ENCODE results near the gene MAU2.

GRCh38 chr19:19336597-19336996 lies 16.0 kb downstream of the MAU2 start:
- TF ChIP-seq SP1 (IDR thresholded peaks at IDR 0.05; ENCODE audit: low read depth, low read length) (no peak), CTCF (IDR thresholded peaks at IDR 0.05 in 2 of 3, conservative IDR thresholded peaks at IDR 0.05 in 1 of 3; ENCODE audit: control insufficient read depth in 2 of 3, extremely low read depth in 1 of 3, insufficient read depth in 1 of 3, low read depth in 3 of 3, low read length in 3 of 3) (no peak), FOXM1 (IDR thresholded peaks at IDR 0.05; ENCODE audit: low read depth, low read length) (no peak), RFX5 (IDR thresholded peaks at IDR 0.05; ENCODE audit: low read depth, low read length) (no peak)
